NCI-H1105 treated with DMSO at 0.1 percent for 48 hours (cell line): ENCODE data around the gene STX1A.
"Not testable (repeated sequence)": the region's sequence is repeated elsewhere in the genome, so short reads cannot be mapped to it uniquely, and the experiment has no call there.

Experiments
- DNase-seq: peaks from one replicate; lab custom pipeline; 2025; lab: John Stamatoyannopoulos, UW

The STX1A gene

GRCh38 chr7:73682745-73683055 is 36.8 kb downstream of the STX1A start:
- no peak for DNase-seq

- no peak for DNase-seq
Measured at GRCh38 chr7:73681031-73681430, 38.4 kb downstream of the STX1A start.

DNA sequence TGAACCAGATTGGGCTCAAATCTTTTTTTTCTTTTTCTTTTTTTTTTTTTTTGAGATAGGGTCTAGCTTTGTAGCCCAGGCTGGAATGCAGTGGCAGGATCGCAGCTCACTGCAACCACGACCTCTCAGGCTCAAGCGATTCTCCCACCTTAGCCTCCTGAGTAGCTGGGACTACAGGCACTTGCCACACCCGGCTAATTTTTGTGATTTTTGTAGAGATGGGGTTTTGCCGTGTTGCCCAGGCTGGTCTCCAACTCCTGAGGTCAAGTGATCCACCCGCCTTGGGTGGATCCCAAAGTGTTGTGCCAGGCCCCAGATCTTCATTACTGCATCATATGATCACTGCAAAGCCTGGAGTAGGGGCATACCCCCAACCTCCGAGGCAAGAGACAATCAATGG is 39.0 kb downstream of the STX1A start:
- no peak for DNase-seq

- no peak for DNase-seq
Measured at GRCh38 chr7:73679709-73680108, 39.8 kb downstream of the STX1A start.

DNA sequence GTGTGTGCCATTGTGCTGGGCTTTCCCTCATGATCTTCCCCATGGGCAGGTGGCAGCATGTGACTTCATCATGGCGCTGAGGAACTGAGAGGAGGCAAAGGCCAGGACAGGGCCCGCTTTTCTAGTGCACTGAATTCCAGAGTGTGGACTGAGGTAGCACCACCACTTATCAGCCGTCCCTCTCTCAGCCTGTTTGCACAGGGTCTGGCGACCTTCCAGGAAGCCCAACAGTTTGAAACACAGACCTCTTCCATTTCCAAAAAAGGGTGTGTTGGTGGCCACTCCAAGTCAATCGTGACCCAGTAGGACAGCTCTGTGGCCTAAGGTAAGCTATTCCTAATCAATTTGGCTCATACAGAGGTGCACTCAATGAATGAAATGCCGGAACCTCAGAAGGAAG is 40.6 kb downstream of the STX1A start:
- no peak for DNase-seq

DNA sequence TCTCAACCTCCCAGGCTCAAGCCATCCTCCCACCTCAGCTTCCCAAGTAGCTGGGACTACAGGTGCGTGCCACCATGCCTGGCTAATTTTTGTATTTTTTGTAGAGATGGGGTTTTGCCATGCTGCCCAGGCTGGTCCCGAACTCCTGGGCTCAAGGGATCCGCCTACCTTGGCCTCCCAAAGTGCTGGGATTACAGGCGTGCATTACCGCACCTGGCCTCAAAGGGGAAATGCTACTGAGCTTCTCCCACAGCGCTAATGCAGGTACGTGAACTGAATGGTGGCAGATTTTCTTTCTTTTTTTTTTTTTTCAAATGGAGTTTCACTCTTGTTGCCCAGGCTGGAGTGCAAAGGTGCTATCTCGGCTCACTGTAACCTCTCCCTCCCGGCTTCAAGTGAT is 43.4 kb downstream of the STX1A start:
- DNase-seq, result not testable (repeated sequence)

DNA sequence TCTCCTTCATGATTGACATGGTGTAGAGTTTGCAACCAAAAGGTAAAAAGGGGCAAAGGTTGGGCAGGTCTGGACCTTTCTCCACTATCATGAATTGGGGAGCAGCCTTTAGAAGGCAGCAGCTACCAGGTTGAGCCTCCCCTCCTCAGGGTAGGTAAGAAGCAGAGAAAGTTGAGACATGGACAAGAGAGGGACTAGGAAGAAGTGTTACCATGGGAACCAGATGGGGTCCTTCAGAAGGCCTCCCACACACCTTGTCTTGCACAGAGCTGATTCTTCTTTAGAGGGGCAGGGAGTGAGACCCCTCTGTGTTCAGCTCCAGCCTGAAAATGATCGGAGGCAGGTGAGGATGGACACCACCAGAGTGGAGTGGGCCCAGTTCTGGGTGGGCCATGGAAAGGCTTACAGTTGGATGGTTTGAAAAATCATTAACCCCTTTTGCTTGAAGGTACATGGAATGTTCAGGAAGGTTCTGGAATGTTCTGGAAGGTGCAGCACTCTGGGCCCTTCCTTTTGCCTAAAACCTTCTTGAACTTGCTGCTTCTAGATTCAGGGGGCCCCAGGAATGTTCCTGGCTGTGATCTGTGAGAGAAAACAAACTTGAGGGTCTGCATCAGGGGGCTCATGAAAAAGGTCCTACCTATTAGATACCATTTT is 44.9 kb downstream of the STX1A start:
- DNase-seq, result no peak

GRCh38 chr7:73671857-73672445 is 47.5 kb downstream of the STX1A start:
- no peak for DNase-seq

DNA sequence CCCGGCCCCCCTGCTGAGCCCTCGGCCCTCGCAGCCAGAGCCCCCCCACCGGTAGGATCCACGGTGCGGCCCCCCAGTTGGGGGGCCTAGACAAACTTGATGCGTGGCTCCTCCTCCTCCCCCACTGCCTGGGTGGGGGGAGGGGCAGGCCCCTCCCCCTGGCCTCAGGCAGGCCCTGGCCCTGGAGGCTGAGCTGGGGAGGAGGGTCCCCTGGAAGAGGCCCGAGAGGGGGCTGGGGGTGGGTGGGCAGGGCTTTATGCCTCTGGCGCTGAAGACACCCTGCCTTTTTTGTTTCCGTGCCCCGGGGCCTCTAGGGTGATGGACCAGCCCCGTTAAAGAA is 48.2 kb downstream of the STX1A start:
- no peak for DNase-seq

- DNase-seq, result no peak
Measured at GRCh38 chr7:73669858-73670385, 49.5 kb downstream of the STX1A start.

DNA sequence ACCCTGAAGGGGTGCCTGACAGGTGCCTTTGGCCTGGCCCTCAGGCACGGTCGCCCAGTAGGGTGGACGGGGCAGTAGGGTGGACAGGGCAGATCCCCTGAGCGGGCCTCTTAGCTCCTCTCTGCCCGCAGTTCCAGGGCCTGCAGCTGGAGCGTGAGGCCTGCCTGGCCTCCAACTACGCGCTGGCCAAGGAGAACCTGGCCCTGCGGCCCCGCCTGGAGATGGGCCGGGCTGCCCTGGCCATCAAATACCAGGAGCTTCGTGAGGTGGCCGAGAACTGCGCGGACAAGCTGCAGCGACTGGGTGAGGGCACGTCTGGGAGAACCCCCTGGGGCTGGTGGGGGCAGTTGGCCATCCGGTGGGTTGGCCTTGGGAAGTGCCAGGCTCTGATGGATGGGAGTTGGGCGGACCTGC is 50.2 kb downstream of the STX1A start:
- no peak for DNase-seq

- no peak for DNase-seq
Measured at GRCh38 chr7:73668886-73669230, 50.6 kb downstream of the STX1A start.

DNA sequence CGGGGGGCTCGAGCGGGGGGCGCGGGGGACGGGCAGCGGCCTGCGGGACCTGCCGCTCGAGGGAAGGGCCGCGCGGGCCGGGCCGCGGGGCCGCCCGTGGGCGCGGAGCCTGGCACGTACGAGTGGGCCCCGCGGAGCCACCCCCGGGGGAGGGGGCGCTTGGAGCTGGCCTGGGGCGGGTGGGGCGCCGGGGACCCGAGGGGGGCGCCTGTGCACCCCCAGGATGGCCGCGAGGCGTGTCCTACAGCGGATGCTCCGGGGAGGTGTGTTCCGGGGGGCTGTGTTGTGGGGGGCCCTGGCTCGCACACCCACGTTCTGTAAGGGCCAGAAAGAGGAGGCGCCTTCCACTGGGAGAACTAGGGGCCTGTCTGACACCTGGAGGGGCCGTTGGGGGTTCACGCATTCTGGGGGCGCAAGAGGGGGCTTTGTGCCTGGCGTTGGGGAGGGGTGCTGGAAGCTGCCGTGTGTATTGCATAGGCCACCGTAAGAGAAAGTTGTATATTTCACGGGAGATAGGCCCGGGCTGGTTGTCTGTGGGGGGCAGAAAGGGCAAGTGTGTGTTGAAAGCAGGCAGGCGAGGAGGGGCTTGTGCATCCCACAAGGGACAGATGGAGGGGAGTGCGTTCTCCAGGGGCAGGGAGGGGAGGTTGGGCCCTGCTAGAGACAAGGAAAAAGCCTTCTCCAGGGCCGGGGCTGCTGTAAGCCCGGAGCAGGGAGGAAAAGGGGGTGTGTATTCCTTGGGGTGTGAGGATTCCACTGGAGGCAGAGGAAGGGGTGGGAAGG is 51.2 kb downstream of the STX1A start:
- peak; percentile 5 for DNase-seq

- DNase-seq, result peak; percentile 70
Measured at GRCh38 chr7:73667344-73668102, 51.9 kb downstream of the STX1A start, which contains the start of gene VPS37D. Gene VPS37D, plus strand, starts transcription at chr7:73667831. Its CDS starts 128 bp downstream, at chr7:73667959.

- no peak for DNase-seq
Measured at GRCh38 chr7:73663033-73663432, 56.4 kb downstream of the STX1A start.

DNA sequence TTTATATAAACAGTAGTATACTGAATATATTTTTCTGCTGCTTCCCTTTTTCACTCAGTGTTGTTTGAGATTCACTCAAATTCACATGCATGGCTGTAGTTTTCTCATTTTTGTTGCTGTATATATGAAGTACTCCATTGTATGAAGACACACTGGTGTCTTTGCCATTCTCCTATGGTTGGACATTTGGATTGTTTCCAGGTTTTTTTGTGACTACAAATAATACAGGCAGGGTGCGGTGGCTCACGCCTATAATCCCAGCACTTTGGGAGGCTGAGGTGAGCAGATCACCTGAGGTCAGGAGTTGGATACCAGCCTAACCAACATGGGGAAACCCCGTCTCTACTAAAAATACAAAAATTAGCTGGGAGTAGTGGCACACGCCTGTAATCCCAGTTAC is 58.9 kb downstream of the STX1A start:
- not testable (repeated sequence) for DNase-seq

DNA sequence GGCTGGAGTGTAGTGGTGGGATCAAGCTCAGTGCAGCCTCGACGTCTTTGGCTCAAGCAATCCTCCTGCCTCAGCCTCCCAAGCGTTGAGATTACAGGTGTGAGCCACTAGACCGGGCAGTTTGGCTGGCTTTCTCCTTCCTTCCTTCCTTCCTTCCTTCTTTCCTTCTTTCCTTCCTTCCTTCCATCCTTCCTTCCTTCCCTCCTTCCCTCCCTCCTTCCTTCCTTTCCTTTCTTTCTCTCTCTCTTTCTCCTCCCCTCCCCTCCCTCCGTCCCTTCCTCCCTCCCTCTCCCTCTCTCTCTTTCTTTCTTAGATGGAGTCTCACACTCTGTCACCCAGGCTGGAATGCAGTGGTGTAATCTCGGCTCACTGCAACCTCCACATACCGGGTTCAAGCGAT is 59.5 kb downstream of the STX1A start:
- DNase-seq, result no peak

GRCh38 chr7:73655309-73655708 is 64.2 kb downstream of the STX1A start:
- not testable (repeated sequence) for DNase-seq

- no peak for DNase-seq
Measured at GRCh38 chr7:73652541-73652949, 66.9 kb downstream of the STX1A start.

DNA sequence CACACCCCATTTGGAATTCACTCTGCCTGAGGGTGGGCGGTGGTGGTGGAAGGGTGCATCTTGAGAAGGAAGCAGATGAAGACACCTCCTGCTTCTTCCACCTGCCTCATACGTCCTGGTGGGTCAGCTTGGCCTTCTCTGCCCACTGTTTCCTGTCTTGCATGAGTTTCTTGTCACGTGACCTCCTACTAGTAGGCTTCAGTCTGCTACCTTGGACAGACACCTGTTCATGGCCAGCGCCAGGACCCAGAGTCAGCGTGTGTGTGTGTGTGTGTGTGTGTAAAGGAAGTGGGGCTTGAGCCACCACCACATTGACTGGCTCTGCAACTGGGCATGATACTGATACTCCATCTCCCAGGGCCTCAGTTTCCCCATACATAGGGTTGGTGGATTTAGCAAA is 68.9 kb downstream of the STX1A start:
- no peak for DNase-seq

DNA sequence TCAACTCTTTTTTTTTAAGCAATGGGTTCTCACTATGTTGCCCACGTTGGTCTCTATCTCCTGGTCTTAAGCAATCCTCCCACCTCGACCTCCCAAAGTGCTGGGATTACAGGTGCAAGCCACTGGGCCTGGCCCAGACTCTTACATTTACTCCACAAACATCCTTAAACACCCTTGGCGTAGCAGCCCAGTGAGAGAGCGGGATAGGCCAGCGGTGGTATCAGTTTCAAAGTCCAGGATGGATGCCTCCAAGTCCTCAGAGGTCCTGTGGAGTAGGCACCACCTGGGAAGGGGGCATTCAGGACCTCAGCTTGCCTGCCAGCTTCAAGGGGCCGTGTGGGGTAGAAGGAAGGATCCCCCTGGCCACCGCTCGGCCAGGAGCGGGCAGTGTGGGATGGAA is 69.9 kb downstream of the STX1A start:
- DNase-seq, result no peak
